Measurements from ENCODE around the gene PFN1.

The PFN1 gene

DNA sequence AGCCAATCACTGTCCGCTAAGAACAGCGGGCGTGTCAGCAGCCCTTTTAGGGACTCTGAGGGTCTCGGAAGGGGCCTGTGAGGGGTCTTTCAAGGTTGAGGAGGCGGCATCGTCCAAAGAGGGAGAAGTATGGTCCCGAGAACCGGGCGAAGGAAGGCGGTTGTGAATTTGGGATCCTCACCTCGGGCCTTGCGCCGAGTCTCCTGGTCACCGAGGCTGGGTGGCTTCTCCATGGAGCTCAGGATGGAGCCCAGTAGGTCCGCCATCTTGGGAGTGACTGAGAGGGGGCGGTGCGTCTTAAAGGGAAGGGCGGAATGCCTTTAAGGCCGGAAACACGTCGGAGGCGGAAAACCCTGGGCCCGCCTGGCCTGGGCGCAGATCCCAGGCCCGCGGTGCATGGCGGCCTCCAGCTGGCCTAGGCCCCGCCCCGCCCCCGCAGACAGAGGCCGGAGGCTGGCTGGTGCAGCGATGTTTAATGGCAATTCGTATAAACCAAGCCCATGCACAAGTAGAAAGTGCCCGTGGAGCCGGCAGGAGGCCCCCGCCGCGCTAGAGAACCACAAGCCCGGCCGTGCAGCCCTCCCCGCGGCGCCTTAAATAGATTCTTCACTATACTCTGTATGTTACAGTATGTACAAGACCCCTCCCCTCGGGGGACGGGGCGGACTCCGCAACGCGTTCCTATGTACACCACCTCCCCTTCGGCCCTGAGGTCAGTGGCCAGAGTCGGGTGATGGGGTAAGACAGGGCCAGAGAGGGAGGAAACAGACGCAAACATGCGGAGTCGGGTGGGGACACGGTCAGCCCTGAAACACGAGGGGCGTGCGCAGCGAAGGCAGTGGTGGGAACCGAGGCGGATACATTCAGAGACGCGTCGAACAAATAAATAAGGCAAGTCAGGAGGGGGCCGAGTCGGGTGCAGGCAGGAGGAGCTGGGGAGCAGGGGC, 19.5 kb upstream of the PFN1 start, which contains the start of gene SPAG7:
TSS of gene SPAG7 (minus strand) at position 279 of the 947 bp plus-strand sequence. CDS start at position 266, 13 bp downstream.
- peak; percentile 96 for DNase-seq

DNA sequence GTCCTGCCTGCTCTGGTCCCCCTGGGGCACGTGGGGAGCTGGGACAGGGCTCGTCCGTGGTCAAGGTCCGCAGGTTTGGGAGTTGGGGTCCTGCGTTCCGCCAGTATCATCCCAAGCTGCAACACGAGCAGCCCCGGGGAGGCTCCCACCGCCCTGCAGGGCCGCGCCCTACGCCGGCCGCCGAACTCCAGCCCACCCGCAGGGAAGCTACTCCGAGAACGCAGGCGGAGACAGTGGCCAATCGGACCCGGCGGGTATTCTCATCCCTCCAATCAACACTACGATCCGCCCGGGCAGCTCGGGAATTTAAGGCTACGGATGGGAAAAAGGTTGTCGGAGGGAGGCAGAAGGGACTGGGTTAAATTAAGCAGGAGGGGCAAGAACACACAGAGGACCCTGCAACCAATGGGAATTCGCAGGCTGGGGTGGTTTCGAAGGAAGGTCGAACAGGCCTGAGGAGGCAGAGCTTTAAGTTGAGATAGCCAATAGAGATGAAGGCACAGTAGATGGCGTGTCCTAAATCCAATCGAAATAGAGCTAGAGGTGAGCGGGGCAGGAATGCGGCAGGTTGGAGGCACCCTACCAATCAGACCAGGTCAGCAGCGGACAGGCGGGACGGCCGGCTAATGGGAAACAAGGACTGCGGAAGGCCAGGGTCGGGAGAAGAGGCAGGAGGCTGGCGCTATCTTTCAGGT, 18.7 kb upstream of the PFN1 start:
- DNase-seq, result peak; percentile 92

DNA sequence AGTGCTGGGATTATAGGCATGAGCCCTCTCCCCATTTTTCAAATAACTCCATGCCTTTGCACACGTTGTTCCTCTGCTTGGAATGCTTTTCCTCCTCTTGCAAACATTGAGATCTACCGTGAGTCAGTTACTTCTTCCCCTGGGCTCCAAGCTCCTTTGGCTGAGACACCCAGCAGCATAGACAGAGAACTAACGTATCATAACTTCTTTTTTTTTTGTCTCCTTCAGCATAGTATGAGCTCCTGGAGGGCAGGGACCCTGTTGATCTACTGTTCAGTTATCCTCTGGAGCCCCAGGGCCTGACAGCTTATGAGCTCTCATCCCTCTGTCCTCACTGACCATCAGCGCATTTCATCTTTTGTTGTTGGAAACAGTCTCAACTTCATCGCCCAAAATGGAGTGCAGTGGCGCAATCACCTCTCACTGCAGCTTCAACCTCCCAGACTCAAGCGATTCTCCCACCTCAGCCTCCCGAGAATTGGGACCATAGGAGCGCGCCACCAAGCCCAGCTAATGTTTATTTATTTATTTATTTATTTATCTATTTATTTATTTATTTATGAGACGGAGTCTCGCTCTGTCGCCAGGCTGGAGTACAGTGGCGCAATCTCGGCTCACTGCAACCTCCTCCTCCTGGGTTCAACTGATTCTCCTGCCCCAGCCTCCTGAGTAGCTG, 17.1 kb upstream of the PFN1 start:
- no peak for DNase-seq

DNA sequence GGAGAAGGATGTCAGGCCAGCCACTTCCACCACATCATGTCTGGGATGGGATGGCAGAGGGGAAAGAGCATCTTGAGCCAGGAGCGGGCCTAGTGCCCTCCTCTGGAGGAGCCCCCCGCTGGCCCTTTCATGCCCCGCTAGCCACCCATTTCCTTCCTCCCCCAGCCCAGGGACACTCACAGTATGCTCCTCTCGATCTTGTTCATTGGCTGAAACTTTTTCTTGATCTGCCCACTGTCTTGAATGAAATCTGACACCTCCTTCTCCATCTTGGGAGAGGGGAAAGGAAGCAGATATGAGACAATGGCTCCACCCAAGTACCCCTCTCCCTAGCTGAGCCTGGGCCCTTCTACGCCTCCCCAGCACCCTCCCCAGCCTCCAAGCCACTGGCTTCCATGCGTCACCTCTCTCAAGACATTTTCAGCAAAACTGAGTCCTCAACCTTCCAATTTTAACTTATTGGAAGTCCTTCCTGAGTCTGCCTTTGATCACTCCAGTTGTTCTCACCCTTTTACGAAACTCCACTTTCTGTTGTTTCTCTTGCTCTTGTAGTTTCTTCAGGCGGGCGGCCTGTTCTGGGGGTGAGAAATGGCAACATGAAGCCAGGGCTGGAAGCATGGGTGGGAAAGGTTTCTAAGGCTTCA, 12.1 kb upstream of the PFN1 start:
- DNase-seq, result no peak

DNA sequence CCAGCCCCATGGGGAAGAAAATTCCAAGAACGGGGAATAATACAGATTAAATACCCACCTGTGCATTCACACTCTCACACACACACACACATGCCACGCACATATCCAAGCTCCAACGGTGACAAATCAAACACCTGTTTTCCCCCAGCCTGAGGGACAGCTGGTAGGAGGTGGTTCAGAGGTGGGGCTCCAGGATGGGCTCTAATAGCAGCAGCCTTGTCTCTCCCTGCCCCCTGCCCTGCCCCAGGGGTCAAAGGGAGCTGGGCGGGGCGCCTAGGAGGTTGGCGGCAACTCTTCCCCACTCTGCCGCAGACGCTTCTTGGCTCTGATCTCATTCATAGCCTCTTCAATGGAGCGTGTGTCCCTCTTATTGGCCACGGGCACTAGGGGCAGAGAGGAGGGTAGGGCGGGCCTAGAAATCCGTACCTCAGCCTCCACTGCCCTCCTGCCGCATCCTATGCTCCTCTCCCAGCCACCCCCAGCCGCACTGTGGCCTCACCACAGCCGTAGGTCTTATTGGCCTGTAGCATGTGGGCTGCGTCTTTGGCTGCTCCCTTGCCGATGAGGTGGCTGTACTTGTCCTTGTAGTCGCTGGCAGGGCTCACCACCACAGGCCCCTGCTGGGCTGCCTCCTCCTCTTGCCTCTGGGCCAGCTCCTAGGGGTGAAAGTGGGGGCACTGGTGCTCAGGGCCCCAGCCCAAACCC, 11.1 kb upstream of the PFN1 start:
- DNase-seq, result no peak

DNA sequence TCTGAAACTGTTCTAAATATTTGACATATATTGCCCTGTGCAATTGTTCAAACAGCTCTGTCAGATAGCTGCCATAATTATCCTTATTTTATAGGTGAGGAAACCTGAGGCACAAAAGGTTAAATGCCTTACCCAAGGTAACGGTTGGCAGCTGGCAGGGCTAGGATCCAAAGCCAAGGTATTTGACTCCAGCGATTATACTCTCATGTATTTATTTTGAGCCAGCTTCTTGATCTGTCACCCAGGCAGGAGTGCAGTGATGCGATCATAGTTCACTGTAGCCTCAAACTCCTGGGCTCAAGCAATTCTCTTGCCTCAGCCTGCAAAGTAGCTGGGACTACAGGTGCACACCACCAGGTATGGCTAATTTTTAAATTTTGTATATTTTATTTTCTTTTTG, 9.8 kb upstream of the PFN1 start:
- DNase-seq, result no peak

DNA sequence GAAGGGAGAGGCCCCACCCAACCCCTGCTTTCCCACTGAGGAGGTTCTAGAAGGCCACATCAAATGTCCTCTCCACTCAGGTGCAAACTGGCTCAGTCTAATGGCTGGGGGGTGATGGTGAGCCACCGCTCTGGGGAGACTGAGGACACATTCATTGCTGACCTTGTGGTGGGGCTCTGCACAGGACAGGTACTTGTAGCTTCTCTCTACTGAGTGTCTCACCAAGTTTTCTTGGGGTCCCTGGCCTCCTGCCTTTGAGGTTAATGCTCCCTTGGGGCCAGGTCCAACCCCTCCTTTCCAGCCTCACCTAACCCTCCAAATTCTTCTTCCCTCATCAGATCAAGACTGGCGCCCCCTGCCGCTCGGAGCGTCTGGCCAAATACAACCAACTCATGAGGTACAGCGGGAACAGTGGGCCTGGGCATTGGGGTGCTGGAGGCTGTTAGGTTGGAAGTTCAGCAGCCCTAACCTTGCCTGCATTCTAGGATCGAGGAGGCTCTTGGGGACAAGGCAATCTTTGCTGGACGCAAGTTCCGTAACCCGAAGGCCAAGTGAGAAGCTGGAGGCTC, 8.2 kb upstream of the PFN1 start:
- no peak for DNase-seq

DNA sequence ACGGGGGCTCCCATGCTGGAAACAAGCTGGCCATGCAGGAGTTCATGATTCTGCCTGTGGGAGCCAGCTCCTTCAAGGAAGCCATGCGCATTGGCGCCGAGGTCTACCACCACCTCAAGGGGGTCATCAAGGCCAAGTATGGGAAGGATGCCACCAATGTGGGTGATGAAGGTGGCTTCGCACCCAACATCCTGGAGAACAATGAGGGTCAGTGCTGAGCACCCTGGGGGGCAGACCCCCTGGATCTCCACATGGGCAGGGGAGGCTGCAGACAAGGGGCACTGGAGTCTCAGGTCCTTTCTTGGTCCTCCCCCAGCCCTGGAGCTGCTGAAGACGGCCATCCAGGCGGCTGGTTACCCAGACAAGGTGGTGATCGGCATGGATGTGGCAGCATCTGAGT, 6.8 kb upstream of the PFN1 start:
- no peak for DNase-seq

DNA sequence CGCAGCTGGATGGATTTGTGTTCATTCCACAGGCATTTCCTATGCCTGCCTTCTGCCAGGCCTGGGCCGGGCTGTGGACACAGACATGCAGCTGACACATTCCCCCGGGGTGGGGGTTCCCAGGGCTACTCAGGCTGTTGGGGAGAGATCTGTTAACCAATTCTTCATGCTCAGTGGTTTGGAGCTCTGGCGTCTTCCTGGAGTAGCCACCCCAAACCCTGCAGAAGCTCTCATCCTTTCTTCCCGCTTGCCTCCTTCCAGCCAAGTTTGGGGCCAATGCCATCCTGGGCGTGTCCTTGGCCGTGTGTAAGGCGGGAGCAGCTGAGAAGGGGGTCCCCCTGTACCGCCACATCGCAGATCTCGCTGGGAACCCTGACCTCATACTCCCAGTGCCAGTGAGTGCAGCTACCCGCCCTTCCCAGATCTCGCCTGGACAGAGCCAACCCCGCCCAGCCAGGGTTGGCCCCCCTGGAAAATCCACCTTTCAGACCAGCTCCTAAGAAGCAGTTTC, 5.2 kb upstream of the PFN1 start:
- DNase-seq, result no peak

DNA sequence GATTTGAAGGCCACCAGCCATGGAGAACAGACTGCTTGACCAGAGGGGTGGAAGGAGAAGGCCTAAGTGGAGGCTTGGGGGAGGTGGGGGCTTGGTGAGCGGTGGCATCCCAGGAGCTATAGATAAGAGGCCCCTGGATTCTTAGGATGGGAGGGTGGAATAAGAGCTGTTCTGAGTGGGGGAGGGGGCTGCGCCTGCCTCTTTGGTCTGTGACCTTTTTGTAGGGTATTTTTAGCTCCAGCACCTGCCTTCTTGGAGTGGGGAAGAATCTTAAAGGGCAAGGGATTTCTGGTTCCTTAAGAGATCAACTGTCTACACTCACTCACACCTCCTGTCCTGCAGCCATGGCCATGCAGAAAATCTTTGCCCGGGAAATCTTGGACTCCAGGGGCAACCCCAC, 3.2 kb upstream of the PFN1 start:
- DNase-seq, result no peak

DNA sequence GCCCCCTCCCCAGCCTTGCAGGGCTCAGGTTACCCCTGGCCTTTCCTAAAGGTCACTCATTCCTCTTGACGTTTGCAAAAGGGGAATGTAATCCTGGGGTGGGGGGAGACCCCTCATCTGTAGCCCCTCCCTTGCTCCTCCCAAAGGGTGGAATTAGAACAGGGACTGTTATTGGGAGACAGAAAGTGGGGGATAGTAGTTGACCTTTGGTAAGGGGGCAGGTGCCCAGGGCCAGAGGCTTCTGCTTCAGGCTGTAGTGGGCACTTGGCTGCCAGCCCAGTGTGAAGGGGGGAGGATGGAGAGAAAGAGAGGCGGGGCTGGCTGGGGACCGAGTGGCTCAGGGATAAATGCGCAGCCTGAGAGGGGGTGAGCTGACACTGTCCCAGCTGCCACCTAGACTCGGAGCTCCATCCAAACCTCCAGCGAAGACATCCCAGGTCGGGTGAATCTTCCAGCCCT, 2.4 kb upstream of the PFN1 start, which contains the start of gene ENO3:
TSS of gene ENO3 (plus strand) at position 374 of the 459 bp plus-strand sequence. CDS start 711 bp downstream, outside the sequence.
- DNase-seq, result no peak

DNA sequence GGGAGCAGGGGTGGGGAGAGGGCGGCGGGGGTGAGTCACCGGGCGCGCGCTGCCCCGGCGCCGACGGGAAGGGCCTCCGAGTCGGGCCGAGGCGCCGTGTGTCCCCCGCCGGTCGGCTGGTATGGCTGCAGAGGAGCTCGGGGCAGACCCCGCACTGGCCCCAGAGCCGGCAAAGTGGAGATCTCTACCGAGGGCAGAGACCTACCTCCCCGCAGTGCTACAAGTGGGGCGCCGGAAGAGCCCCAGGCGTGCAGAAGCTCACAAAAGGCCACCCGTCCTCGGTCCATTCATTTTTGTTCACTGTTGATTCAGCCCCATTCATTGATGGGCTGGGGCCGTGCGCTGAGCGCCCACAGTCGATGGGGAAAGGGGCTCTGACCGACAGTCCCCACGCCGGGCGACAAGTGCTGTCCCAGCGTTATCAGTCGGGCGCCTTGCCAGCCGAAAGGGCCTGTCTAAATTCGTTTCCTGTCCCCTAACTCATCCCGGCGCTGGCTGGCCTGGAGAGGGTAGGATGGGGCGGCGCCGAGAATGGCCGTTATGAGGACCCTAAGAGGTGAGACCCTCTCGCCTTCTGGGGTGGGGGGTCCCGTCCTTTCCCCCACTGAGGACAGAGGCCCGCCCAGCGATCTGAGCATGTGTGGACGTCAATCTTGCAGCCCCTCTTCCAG, 1.9 kb upstream of the PFN1 start:
- peak; percentile 79 for DNase-seq

DNA sequence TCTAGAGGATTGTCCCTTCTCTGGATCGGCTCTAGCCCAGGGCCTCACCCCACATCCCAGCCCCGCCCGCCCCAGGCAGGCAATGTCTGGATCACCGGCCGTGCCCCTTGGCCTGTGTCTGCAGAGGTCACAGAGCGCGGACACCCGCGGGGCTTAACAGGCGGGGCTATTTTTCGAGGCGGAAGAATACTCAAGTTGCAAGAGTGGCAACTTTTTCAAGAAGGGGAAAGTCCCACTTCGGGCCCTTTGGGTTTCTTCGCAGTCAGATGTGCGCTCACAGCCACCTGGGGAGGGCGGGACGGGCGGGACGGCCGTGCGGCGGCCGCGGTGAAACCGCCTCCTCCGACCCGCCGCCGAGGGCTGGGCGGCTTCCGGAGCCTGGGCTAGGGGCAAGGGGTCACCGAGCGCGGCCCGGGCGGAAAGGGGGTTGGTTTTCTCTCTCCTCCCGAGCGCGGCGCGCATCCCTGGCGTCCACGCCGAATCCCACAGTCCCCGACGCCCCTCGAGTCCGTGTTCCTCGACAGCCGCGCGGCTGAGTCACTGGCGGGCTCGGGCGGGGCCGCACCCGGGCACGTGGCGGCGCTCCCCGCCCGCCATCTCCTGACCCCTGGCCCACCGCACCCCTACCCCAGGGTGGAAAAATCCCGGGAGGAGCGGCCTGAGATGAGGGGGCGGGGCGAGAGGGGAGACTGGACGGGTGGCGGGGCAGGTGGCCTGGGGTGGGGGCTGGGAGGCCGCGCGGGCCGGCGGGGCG, 1.2 kb upstream of the PFN1 start:
- DNase-seq, result peak; percentile 89

DNA sequence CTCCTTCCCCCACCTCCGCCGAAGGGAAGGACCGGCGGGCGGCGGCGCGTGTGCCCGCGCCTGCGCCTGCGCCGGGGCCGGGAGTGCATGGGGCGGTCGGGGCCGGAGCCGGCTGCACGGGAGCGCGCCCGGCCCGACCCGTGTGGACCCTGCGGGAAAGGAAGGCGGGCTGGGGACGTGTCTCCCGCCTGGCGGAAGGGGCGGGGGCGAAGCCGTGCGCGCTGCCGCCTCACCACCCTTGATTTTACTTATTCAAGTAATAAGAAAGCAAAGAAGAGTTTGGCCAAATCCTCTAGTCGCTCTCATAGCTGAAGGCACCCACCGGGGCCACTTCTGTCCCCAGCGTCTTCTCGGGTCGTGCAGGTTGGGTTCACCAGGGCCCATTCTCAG, 596 bp upstream of the PFN1 start:
- no peak for DNase-seq

DNA sequence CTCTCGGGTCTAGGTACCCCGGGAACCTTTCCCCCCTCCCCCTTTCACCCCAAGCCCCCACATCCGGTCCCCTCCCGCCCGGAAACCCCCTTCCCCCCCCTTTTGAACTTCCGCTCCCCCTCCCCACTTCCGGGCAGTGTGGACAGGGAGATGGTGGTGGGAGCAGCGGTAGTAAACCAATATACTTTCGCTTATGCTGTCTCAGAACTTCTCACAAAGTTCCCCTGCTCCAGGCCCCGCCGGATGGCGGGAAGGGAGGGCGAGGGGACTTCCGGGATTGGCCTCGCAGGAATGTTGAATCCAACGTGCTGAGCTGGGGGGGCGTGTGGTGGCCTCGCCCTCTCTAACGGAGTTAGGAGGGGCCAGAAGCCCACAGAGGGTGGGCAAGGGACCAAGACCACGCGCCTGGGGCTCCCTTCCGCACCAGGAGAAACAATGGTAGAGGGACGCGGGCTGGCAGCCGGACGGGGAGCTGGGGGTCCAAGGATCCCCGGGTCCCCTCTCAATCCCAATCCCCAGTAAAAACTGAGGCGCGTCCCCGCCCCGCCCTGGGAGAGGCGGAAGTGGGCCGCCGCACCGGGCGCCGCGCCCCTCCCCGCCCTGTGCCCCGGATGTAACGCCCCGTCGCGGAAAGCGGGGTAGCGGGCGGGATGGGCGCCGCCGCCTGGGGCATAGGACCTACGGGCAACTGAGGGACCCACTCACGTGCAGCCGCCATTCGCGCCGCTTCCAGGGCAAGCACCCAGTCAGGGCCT, 742 bp downstream of the PFN1 start:
- DNase-seq, result peak; percentile 86

DNA sequence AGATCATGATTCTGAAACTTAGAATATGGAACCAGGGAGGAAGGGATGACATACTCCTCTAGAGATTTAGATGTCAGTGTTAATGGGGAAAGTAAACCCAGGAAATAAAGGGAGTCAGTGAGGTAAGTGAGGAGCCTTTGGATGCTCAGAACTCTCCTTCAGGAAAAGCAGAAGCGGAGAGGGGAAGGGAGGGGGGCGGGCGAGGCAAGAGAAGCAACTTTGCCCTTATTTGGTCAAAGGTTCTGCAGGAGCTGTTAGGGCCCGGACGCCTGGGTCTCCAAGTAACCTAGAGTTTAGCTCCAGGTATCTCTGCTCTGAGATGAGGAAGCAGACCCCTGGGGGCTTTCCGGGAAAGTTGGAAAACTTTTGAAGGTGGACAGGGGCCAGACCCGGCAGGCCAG, 1.3 kb downstream of the PFN1 start:
- no peak for DNase-seq

DNA sequence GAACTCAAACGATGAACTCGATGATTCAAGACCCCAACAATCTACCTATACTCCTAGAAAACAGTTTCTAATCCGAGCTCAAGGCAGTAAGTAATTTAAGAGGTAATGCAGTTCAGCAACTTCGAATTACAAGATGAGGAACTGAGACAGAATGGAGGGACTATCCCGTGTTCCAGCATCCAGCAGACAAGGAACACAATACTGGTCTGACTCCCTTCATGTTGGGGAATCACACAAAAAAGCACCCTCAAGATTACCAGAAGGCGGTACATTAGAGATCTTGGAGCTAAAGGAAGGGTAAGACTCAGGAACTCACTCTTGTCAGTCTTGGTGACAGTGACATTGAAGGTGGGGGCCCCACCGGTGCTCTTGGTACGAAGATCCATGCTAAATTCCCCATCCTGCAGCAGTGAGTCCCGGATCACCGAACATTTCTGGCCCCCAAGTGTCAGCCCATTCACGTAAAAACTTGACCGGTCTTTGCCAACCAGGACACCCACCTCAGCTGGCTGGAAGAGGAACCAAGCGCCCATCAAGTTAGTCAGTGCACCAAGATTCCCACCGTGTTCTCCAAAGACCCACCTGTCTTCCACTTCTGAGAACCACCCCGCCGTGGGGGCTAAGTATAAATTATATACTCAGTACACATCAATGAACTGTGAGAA, 1.9 kb downstream of the PFN1 start:
- no peak for DNase-seq

DNA sequence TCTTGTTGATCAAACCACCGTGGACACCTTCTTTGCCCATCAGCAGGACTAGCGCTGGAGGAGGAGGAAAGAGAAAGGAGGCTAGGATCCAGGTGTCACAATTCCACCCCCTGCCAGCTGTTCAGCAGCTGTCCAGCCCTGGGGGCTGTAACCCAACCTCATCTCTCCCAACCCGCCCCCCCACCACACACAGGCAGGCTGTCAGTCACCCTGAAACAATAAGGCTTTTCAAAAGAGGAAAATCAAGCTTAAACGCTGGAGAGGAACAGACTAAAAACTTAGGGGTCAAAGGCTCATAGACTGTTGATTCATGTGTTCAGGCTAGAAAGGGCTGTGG, 2.4 kb downstream of the PFN1 start:
- DNase-seq, result no peak

All from activated CD8-positive, alpha-beta memory T cell treated with anti-CD3 and anti-CD28 coated beads, Interleukin-2, amount 50 U/mL, for 48 hours (primary cell).